GM23338 (cell line): Measurements from ENCODE around the gene TMEM170B.

Experiments used
- TF ChIP-seq, protein P1 (sequence below), 2 experiments: fragments of 200-600 bp in 1 of 2; sonication (generic) in 1 of 2; conservative IDR thresholded peaks; 2 replicates each; pipeline versions ENCODE4 v1.5.1 to v1.6.1; 2016 to 2017; ENCODE audit warnings: antibody characterized with exemption in 2 of 2, low read depth in 2 of 2, mild to moderate bottlenecking in 2 of 2, moderate library complexity in 1 of 2
- TF ChIP-seq, protein P2 (sequence below): IDR thresholded peaks from one replicate; pipeline ENCODE4 v1.6.1; 2018; ENCODE audit warnings: antibody characterized with exemption; ENCODE audit not compliant: unreplicated experiment

DNA sequence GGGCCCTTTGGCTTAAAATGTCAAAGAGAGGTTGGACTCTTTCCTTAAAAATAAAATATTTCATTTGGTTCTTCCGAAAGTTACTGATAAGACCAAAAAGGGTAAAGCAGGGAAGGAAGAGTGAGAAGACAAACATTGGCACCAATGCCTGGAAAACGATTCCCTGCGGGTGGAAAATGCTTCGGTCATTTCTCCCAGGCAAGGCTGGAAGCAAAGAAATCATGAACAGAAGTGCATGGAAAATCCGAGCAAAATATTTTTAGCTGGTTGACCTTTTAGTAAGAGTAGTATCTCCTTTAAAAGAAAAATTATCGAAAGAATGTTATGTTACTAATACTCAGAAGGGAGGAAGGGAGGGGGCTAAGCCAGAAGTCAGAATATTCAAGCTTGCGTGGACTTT, 62.7 kb downstream of the TMEM170B start:
- TF ChIP-seq, protein P1, sequence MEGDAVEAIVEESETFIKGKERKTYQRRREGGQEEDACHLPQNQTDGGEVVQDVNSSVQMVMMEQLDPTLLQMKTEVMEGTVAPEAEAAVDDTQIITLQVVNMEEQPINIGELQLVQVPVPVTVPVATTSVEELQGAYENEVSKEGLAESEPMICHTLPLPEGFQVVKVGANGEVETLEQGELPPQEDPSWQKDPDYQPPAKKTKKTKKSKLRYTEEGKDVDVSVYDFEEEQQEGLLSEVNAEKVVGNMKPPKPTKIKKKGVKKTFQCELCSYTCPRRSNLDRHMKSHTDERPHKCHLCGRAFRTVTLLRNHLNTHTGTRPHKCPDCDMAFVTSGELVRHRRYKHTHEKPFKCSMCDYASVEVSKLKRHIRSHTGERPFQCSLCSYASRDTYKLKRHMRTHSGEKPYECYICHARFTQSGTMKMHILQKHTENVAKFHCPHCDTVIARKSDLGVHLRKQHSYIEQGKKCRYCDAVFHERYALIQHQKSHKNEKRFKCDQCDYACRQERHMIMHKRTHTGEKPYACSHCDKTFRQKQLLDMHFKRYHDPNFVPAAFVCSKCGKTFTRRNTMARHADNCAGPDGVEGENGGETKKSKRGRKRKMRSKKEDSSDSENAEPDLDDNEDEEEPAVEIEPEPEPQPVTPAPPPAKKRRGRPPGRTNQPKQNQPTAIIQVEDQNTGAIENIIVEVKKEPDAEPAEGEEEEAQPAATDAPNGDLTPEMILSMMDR (conservative IDR thresholded peaks at IDR 0.05; ENCODE audit: low read depth in 2 of 2): no peak
- TF ChIP-seq, protein P2, sequence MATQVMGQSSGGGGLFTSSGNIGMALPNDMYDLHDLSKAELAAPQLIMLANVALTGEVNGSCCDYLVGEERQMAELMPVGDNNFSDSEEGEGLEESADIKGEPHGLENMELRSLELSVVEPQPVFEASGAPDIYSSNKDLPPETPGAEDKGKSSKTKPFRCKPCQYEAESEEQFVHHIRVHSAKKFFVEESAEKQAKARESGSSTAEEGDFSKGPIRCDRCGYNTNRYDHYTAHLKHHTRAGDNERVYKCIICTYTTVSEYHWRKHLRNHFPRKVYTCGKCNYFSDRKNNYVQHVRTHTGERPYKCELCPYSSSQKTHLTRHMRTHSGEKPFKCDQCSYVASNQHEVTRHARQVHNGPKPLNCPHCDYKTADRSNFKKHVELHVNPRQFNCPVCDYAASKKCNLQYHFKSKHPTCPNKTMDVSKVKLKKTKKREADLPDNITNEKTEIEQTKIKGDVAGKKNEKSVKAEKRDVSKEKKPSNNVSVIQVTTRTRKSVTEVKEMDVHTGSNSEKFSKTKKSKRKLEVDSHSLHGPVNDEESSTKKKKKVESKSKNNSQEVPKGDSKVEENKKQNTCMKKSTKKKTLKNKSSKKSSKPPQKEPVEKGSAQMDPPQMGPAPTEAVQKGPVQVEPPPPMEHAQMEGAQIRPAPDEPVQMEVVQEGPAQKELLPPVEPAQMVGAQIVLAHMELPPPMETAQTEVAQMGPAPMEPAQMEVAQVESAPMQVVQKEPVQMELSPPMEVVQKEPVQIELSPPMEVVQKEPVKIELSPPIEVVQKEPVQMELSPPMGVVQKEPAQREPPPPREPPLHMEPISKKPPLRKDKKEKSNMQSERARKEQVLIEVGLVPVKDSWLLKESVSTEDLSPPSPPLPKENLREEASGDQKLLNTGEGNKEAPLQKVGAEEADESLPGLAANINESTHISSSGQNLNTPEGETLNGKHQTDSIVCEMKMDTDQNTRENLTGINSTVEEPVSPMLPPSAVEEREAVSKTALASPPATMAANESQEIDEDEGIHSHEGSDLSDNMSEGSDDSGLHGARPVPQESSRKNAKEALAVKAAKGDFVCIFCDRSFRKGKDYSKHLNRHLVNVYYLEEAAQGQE: no peak
